Kidney epithelial cell (primary cell): ENCODE measurements around the gene CUBN. TPM values are rescaled to one million over a fixed set of nuclear protein-coding genes. Genes with fewer than 3 reads are reported as not detected.

ENCODE experiments used
- DNase-seq: peaks from one replicate; pipeline ENCODE4 v3.0.0-alpha.2; 2010; ENCODE audit warnings: low read depth
- H3K27me3 ChIP-seq: 2 replicates; pipeline ENCODE4 v1.6.0; 2011; ENCODE audit warnings: low read length; ENCODE audit not compliant: control insufficient read depth, insufficient read depth
- H3K36me3 ChIP-seq: 2 replicates; pipeline ENCODE4 v1.5.1; 2011; ENCODE audit warnings: low read length; ENCODE audit not compliant: control insufficient read depth, insufficient read depth
- H3K4me3 ChIP-seq: 2 replicates; pipeline ENCODE4 v1.5.1; 2011; ENCODE audit warnings: low read depth, mild to moderate bottlenecking, control low read depth, low read length
- total RNA-seq: library from RNA; depleted of rRNA; stranded (reverse); fragments of >200 nt; gene quantifications from 2 replicates; pipeline ENCODE4 v1.2.3, GENCODE V29; 2015
- TF ChIP-seq, protein P1 (sequence below): IDR thresholded peaks from 2 replicates; pipeline ENCODE4 v1.5.1; 2011; ENCODE audit warnings: mild to moderate bottlenecking, moderate library complexity, low read length, control low read depth, inconsistent platforms; ENCODE audit not compliant: insufficient read depth, poor library complexity, severe bottlenecking

CUBN gene
- total RNA-seq, 1 donor from 2014 or later: 1.3 TPM

DNA sequence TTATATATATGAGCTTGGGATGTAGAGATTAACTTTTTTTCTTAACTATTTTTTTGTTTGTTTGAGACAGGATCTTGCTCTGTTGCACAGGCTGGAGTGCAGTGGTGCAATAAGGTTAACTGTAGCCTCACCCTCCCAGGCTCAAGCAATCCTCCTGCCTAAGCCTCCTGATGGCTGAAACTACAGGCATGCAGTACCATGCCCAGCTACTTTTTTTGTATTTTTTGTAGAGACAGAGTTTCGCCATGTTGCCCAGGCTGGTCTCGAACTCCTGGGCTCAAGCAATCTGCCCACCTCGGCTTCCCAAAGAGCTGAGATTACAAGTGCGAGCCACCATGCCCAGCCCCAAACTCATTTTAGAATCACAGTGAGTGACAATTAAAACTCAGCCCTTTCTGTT lies 105.2 kb downstream of the CUBN start:
- no peaks in the 10 kb centered on the region for H3K36me3 ChIP-seq
- no peak for DNase-seq
- TF ChIP-seq, protein P1, sequence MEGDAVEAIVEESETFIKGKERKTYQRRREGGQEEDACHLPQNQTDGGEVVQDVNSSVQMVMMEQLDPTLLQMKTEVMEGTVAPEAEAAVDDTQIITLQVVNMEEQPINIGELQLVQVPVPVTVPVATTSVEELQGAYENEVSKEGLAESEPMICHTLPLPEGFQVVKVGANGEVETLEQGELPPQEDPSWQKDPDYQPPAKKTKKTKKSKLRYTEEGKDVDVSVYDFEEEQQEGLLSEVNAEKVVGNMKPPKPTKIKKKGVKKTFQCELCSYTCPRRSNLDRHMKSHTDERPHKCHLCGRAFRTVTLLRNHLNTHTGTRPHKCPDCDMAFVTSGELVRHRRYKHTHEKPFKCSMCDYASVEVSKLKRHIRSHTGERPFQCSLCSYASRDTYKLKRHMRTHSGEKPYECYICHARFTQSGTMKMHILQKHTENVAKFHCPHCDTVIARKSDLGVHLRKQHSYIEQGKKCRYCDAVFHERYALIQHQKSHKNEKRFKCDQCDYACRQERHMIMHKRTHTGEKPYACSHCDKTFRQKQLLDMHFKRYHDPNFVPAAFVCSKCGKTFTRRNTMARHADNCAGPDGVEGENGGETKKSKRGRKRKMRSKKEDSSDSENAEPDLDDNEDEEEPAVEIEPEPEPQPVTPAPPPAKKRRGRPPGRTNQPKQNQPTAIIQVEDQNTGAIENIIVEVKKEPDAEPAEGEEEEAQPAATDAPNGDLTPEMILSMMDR: no peak
- no peak overlapping the region for H3K4me3 ChIP-seq
- no peaks in the 10 kb centered on the region for H3K27me3 ChIP-seq

DNA sequence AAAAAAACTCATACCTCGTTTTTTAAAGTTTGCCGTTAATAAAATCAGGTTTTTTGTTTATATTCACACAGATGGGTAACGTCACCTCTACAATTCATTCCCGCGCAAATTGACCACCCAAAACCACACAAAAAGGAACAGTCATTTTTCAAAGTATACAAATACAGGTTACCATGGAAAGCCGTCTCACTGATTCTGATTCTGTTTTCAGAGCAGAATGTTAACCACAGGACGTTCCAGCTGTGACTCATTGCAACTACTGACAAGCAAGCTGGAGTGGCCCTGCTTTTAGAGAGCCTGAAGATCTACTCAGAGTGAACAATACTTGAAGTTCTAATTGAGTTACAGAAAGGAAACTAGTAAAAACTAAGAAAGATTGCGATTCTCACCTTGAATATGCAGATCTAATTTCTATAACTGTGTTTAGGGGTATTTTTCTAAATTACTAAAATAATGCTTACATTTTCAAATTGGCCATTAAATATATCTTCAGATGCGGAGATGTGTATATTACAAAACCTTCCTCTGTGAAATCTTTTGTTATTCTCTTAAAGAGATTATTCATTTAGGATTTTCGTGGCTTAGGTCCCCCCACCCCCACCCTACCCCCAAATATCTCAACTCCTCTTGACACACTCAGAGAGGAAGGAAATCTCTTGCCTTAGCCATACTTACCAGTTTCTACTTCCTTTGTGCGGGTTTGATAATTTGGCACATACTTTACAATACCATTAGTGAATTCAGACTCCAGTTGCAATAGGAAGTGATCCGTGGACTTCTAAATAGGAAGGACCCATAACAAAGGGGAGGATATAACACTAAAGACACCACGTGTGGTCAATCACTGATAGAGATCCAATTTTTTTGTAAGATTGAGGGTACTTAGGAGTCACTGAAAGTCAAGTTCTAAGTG lies 106.0 kb downstream of the CUBN start:
- no peak overlapping the region for H3K4me3 ChIP-seq
- TF ChIP-seq, protein P1: no peak
- no peaks in the 10 kb centered on the region for H3K27me3 ChIP-seq
- H3K36me3 ChIP-seq: no peaks in the 10 kb centered on the region
- DNase-seq: peak; percentile 99

- no peak for DNase-seq
- Histone ChIP-seq H3K27me3 (no peaks in the 10 kb centered on the region), H3K4me3 (no peak overlapping the region), H3K36me3 (no peaks in the 10 kb centered on the region)
- TF ChIP-seq, protein P1: no peak
Observed at GRCh38 chr10:17022896-17023295, 106.7 kb downstream of the CUBN start.

- TF ChIP-seq, protein P1: no peak
- Histone ChIP-seq H3K27me3 (no peaks in the 10 kb centered on the region), H3K36me3 (no peaks in the 10 kb centered on the region), H3K4me3 (no peak overlapping the region)
- no peak for DNase-seq
Observed at GRCh38 chr10:17022466-17022825, 107.2 kb downstream of the CUBN start.

DNA sequence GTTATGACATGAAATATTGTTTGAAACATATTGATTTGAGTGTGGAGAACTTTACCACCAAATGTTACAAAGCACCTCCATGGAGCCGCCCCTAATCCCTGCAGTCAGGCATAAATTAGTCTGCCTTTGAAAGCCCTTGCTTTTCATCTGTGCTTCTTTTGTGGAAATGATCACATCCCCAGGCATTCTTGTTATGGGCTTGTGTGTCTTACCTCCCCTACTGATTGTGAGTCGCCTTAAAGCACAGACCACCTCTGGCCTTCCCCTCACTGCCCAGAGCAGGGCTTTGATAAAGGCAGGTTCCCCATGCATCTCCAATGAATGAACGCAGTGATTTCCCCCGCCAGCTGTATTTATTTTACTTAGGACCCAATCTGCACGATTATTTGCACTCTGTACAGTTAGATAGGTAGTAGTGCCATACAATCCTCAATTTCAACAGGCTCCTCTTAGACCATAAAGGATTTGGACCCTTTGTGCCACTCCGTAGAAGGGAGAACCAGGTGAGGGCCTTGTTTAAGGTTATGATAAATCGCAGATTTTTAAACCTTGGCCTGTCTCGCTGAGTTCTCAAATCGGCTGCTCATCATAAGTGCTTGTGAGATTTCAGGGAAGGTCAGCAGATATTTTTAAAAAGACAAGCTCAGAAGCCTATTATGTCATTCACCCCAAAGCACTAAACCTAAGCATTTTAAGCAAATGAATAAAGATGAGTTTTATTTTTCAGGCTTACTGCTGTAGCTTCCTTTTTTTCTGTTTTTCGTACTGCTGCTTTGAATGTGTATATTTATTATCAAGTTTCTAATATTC lies 107.8 kb downstream of the CUBN start:
- TF ChIP-seq, protein P1: no peak
- H3K27me3 ChIP-seq: no peaks in the 10 kb centered on the region

More for the DNA sequence above, 107.8 kb downstream of the CUBN start:
- no peak for DNase-seq
- Histone ChIP-seq H3K36me3 (no peaks in the 10 kb centered on the region), H3K4me3 (no peak overlapping the region)
